HepG2 (cell line): Measurements from ENCODE around the gene INTU.

Source experiments
- CTCF ChIP-seq: sonication (generic); formaldehyde crosslinking; IDR thresholded peaks from 2 replicates; pipeline ENCODE4 v1.5.0; 2020; ENCODE audit warnings: mild to moderate bottlenecking, missing genetic modification reagents, moderate library complexity
- FOSL1 ChIP-seq: sonication (generic); formaldehyde crosslinking; IDR thresholded peaks from 2 replicates; pipeline ENCODE4 v1.9.0; 2021; ENCODE audit warnings: missing genetic modification reagents, borderline replicate concordance
- JARID2 ChIP-seq: sonication (generic); formaldehyde crosslinking; IDR thresholded peaks from 2 replicates; pipeline ENCODE4 v1.8.1; 2023; ENCODE audit warnings: missing genetic modification reagents, inconsistent platforms; ENCODE audit not compliant: insufficient replicate concordance
- KAT2B ChIP-seq: fragments of 150-350 bp; IDR thresholded peaks from 2 replicates; pipeline ENCODE4 v1.6.1; 2014; ENCODE audit warnings: low read depth, low read length, borderline replicate concordance
- KDM5B ChIP-seq: sonication (generic); formaldehyde crosslinking; IDR thresholded peaks from 2 replicates; pipeline ENCODE4 v1.4.0; 2020; ENCODE audit warnings: missing genetic modification reagents, mild to moderate bottlenecking, borderline replicate concordance
- PLSCR1 ChIP-seq: sonication (generic); formaldehyde crosslinking; IDR thresholded peaks from 2 replicates; pipeline ENCODE4 v1.5.0; 2020; ENCODE audit warnings: missing genetic modification reagents, mild to moderate bottlenecking, borderline replicate concordance
- RFX5 ChIP-seq: IDR thresholded peaks from 2 replicates; pipeline ENCODE4 v1.6.1; 2011; ENCODE audit warnings: low read depth, low read length, improper control_type of control experiment
- SP2 ChIP-seq: sonication (generic); formaldehyde crosslinking; IDR thresholded peaks from 2 replicates; pipeline ENCODE4 v1.5.1; 2020; ENCODE audit warnings: mild to moderate bottlenecking, missing genetic modification reagents
- SP5 ChIP-seq: IDR thresholded peaks from 2 replicates; pipeline ENCODE4 v1.6.1; 2016; ENCODE audit warnings: low read depth, borderline replicate concordance
- ZNF704 ChIP-seq: sonication (generic); formaldehyde crosslinking; IDR thresholded peaks from 2 replicates; pipeline ENCODE4 v1.8.1; 2023; ENCODE audit warnings: mild to moderate bottlenecking, inconsistent platforms, moderate library complexity, missing genetic modification reagents, borderline replicate concordance

- no peak for TF ChIP-seq ZNF704 (CRISPR knock-in tag)
- no peak for TF ChIP-seq CTCF (CRISPR knock-in tag)
- no peak for TF ChIP-seq JARID2 (CRISPR knock-in tag)
- TF ChIP-seq SP2 (CRISPR knock-in tag), result no peak
- TF ChIP-seq KDM5B, result no peak
- no peak for TF ChIP-seq KAT2B
- no peak for TF ChIP-seq FOSL1
- TF ChIP-seq SP5, result no peak
- TF ChIP-seq PLSCR1 (CRISPR knock-in tag), result no peak
- TF ChIP-seq RFX5, result no peak
Measured at GRCh38 chr4:127698789-127699200, 66.0 kb downstream of the INTU start.
